DOHH2 (cell line): Measurements from ENCODE around the gene APC.

ENCODE experiments used
- H3F3A ChIP-seq: fragments of 200-600 bp; sonication (generic), shearing (Covaris generic); 2 replicates; pipeline ENCODE4 v1.6.0; 2016; ENCODE audit warnings: antibody characterized with exemption, mild to moderate bottlenecking; ENCODE audit not compliant: control insufficient read depth, insufficient read depth
- H3K27ac ChIP-seq: fragments of 200-600 bp; sonication (generic); 2 replicates; pipeline ENCODE4 v1.5.1; 2014; ENCODE audit warnings: low read depth, mild to moderate bottlenecking, low read length, moderate library complexity
- H3K27me3 ChIP-seq: fragments of 200-600 bp; sonication (generic); 2 replicates; pipeline ENCODE4 v1.6.1; 2014; ENCODE audit warnings: mild to moderate bottlenecking, low read length, mixed read lengths; ENCODE audit not compliant: control insufficient read depth
- H3K36me3 ChIP-seq: fragments of 200-600 bp; sonication (generic); 2 replicates; pipeline ENCODE4 v1.6.1; 2014; ENCODE audit warnings: mild to moderate bottlenecking, low read length, moderate library complexity, mixed read lengths; ENCODE audit not compliant: control insufficient read depth
- H3K4me1 ChIP-seq: fragments of 200-600 bp; sonication (generic); 2 replicates; pipeline ENCODE4 v1.6.1; 2014; ENCODE audit warnings: mild to moderate bottlenecking, low read length, mixed read lengths; ENCODE audit not compliant: control insufficient read depth
- H3K4me2 ChIP-seq: fragments of 200-600 bp; sonication (generic); 2 replicates; pipeline ENCODE4 v1.6.0; 2014; ENCODE audit warnings: mild to moderate bottlenecking, low read length, moderate library complexity
- H3K4me3 ChIP-seq: fragments of 200-600 bp; sonication (generic); 2 replicates; pipeline ENCODE4 v1.5.1; 2014; ENCODE audit warnings: mild to moderate bottlenecking, low read length, mixed read lengths
- H3K79me2 ChIP-seq: fragments of 200-600 bp; sonication (generic); 2 replicates; pipeline ENCODE4 v1.6.1; 2014; ENCODE audit warnings: mild to moderate bottlenecking, low read length, mixed read lengths; ENCODE audit not compliant: control insufficient read depth
- H3K9me2 ChIP-seq: fragments of 200-600 bp; sonication (generic); replicated peaks from 2 replicates; pipeline ENCODE4 v1.6.1; 2014; ENCODE audit warnings: mild to moderate bottlenecking, low read length, mixed read lengths; ENCODE audit not compliant: control insufficient read depth
- H3K9me3 ChIP-seq: fragments of 200-600 bp; sonication (generic); 2 replicates; pipeline ENCODE4 v1.6.1; 2014; ENCODE audit warnings: antibody characterized with exemption, low read length, mixed read lengths; ENCODE audit not compliant: control insufficient read depth, insufficient read depth
- H4K20me1 ChIP-seq: fragments of 200-600 bp; sonication (generic); 2 replicates; pipeline ENCODE4 v1.6.0; 2014; ENCODE audit warnings: low read depth, mild to moderate bottlenecking, antibody characterized with exemption, low read length, moderate library complexity; ENCODE audit not compliant: control insufficient read depth, insufficient read depth
- CTCF ChIP-seq: fragments of 200-600 bp; sonication (generic); IDR thresholded peaks from one replicate; pipeline ENCODE4 v1.5.1; 2014; ENCODE audit warnings: antibody characterized with exemption, mild to moderate bottlenecking, low read depth, low read length; ENCODE audit not compliant: poor library complexity, severe bottlenecking
- EZH2phosphoT487 ChIP-seq: fragments of 200-600 bp; sonication (generic); IDR thresholded peaks from 2 replicates; pipeline ENCODE4 v1.6.1; 2017; ENCODE audit warnings: borderline replicate concordance, mild to moderate bottlenecking, antibody characterized with exemption, low read length, moderate library complexity, mixed read lengths

The APC gene

GRCh38 chr5:112823181-112823580 lies 85.5 kb downstream of the APC start:
- H3K79me2 ChIP-seq: no peaks in the 10 kb centered on the region
- H3K4me2 ChIP-seq: no peak overlapping the region
- no peaks in the 10 kb centered on the region for H3K9me3 ChIP-seq
- peaks cover 15% of the 10 kb centered on the region for H3K4me1 ChIP-seq
- H3K27me3 ChIP-seq: no peaks in the 10 kb centered on the region
- H3F3A ChIP-seq: no peaks in the 10 kb centered on the region
- H3K9me2 ChIP-seq: no peaks in the 10 kb centered on the region
- H3K27ac ChIP-seq: no peak overlapping the region
- no peaks in the 10 kb centered on the region for H4K20me1 ChIP-seq
- H3K4me3 ChIP-seq: no peak overlapping the region
- peaks cover 62% of the 10 kb centered on the region for H3K36me3 ChIP-seq
- no peak for TF ChIP-seq EZH2phosphoT487

GRCh38 chr5:112823656-112824055 lies 86.0 kb downstream of the APC start:
- Histone ChIP-seq H3K4me1 (peaks cover 15% of the 10 kb centered on the region), H3K9me2 (no peaks in the 10 kb centered on the region), H3K36me3 (peaks cover 64% of the 10 kb centered on the region), H4K20me1 (no peaks in the 10 kb centered on the region), H3K27ac (no peak overlapping the region), H3K4me3 (no peak overlapping the region), H3K79me2 (no peaks in the 10 kb centered on the region), H3K4me2 (peak overlapping the region; percentile 24; the same call in 1 of the 2 replicates), H3K9me3 (no peaks in the 10 kb centered on the region), H3K27me3 (no peaks in the 10 kb centered on the region), H3F3A (no peaks in the 10 kb centered on the region)
- no peak for TF ChIP-seq CTCF
- TF ChIP-seq EZH2phosphoT487: no peak

- H3K36me3 ChIP-seq: peaks cover 63% of the 10 kb centered on the region
- no peaks in the 10 kb centered on the region for H3K27me3 ChIP-seq
- H3F3A ChIP-seq: no peaks in the 10 kb centered on the region
- H4K20me1 ChIP-seq: no peaks in the 10 kb centered on the region
- no peaks in the 10 kb centered on the region for H3K79me2 ChIP-seq
- TF ChIP-seq EZH2phosphoT487: no peak
- no peak for TF ChIP-seq CTCF
- H3K9me2 ChIP-seq: no peaks in the 10 kb centered on the region
- H3K4me3 ChIP-seq: no peak overlapping the region
- H3K27ac ChIP-seq: no peak overlapping the region
- H3K4me2 ChIP-seq: peak overlapping the region; percentile 24; the same call in 1 of the 2 replicates
- no peaks in the 10 kb centered on the region for H3K9me3 ChIP-seq
- H3K4me1 ChIP-seq: peaks cover 15% of the 10 kb centered on the region
Measured at GRCh38 chr5:112824197-112824596, 86.5 kb downstream of the APC start.

DNA sequence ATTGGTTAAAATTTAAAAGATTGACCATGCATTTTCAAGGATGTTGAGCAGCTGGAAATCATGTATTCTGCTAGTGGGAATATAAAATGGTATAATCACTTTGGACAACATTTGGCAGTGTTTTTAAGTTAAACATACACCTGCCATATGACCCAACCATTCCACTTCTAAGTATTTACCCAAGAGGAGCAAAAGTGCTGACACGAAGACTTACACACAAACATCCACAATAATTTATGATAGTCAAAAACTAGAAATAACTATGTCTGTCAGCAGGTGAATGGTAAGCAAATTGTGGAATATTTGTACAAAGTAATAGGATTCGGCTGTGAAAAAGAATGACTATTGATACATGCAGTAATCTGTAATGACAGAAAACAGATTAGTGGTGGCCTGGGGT lies 92.7 kb downstream of the APC start:
- no peaks in the 10 kb centered on the region for H3K27me3 ChIP-seq
- H3K4me1 ChIP-seq: no peaks in the 10 kb centered on the region
- no peak overlapping the region for H3K4me2 ChIP-seq
- H3K36me3 ChIP-seq: peaks cover 41% of the 10 kb centered on the region
- H3F3A ChIP-seq: no peaks in the 10 kb centered on the region
- H3K79me2 ChIP-seq: no peaks in the 10 kb centered on the region
- TF ChIP-seq CTCF: no peak
- TF ChIP-seq EZH2phosphoT487: no peak
- no peaks in the 10 kb centered on the region for H3K9me3 ChIP-seq
- H4K20me1 ChIP-seq: no peaks in the 10 kb centered on the region
- no peak overlapping the region for H3K27ac ChIP-seq
- H3K4me3 ChIP-seq: no peak overlapping the region
- H3K9me2 ChIP-seq: no peaks in the 10 kb centered on the region
